COLO668 (cell line): ENCODE data around the gene RHBG.

Source experiments
- DNase-seq: peaks from one replicate; lab custom pipeline; 2025; ENCODE audit not compliant: unreplicated experiment; lab: John Stamatoyannopoulos, UW

RHBG gene

DNA sequence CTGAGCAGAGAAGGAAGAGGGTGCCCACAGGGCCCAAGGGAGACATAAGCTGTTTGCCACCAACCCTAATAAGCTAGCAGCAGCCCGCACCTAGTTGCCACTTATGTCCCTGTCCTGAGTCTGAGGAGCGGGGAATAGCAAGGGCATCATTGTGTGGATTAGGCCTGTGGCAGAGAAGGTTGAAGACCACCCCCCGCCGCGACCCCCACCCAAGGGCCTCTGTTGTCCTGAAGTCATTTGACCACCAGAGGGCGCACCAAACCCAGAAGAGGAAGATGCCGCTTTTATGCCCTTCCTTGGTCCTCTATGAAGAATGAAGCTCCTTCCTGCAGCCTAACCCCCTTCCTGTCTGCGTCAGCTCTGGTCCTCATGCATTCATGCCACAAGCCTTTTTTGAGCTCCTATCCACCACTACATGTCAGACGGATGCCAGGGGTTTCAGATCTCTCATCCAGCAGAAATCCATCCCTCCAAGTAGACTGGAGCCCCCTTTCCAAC is 16.6 kb downstream of the RHBG start:
- DNase-seq = peak; percentile 68

DNA sequence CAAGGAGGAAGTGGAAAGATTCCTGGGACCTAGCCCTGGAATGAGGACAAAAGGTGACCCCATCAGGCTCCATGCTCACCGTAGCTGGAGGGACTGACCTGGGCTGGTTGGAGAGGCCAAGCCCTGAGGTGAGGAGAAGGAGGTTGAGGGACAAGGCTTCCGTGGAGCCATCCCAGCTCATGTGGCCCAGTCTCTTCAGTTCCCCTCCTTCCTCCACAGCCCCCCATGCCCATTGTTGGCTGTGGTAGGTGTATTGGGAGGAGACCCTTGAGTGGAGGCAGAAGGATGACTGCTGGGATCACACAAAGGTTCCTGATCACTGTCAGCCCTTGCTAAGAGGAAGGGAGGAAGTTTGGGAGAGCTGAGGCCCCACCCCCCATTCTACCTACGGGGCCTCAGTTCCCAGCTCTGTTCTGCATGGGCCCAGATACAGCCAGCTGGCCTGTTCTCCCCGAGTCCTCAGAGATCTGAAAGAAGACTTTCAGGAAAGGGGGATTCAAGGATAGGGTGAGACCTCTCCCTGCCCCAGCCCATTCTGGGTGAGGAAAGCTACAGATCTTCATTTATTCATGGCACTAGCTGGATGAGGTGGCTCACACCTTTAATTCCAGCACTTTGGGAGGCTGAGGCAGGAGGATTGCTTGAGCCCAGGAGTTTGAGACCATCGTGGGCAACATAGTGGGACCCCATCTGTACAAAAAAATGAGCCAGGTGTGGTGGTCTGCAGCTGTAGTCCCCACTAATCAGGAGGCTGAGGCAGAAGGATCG is 17.3 kb downstream of the RHBG start:
- DNase-seq = no peak

DNA sequence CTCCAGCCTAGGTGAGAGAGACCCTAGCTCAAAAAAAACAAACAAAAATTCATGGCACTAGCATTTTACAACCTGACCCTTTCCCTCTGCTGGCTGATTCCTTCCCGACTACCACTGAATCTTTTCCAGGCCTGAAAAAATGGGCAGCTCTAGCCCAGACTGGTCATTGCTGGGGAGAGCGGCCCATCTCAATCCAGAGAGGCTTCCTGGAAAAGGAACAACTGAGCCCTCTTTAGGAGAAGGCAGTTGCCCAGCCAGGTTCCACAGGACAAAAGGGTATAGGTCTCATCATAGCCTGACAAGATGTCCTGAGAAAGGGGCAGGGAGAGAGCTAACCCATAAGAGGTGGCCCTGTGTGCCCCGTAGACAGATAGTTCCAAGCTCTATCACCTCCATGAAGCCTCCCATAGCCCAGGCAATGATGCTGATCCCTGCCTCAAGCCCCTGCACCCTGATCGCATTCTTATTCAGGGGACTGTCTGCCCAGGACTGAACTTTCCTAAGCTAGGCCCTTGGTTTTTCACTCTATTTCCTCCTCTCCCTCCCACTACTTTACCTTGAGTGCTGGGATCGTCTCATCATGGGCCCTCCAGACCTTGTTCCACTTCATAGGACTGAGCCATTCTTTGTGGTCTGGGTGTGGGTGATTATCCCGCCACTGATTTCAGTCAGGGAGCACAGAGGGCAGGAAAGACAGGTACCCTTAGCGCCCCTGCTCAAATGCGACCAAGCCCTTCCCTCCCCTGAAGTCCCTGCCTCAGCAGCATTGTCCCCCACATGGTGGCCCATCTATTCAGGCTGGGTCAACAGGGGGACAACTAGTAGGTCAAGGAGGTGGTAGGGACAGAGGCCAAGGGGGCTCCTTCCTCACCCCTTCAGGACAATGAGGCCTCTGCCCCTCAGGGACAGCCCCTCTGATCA is 18.2 kb downstream of the RHBG start:
- DNase-seq = no peak

DNA sequence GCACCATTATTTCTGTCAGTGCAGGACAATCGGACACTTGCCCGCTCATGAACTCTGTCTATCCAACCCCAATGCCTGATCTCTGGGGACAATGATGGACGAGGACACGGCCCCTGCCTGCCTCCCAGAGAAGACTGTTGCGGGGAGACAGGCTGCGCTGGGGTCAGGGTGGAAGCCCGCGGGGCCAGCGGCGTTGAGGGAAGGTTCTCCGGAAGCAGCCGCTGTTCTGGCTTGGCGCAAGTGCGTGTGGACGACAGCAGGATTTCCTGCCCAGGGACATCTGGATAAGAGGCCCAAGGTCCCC is 18.8 kb downstream of the RHBG start:
- DNase-seq = no peak

DNA sequence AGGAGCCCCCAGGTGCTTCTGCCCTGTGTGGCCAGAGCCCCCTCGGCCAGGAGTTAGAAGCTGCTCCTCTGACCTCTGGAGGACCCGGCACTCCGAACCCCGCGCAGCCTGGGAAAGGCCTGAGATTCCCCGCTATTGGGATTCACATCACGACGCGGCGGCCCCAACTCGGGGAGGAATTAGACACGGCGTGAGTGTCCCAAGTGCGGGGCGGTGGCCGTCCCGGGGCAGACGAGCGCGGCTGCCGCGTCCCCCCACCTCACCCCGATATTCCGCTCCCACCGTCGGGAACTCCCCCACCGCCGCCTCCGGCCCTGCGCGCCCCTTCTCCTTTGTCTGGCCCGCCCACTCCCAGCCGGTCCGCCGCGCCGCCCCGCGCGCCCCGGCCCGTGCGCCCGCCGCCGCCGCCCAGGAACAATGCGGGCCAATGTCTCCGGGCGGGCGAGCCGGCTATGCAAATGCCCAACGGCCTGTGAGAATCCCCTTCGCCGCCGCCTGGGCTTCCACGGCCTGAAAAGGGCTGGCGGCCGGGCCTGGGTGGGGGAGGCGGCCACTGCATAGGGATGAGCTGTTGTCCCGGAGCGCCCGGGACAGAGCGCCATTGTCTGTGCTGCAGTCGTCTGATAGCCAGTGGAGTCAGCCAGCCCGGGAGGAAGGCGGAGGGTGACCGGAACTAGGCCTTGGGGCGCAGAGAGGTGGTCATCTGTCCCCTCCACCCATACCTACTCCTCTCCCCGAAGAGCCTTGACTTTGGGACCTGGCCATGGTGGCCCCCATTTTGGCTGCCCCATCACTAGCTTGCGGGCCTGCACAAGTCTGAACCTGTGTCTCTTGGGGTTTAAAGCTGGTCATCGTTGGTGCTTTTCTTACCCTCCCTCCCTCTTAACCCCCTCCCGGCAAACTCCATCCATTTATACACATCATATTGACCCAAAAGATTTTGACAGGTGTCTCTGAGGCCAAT is 19.4 kb downstream of the RHBG start:
- DNase-seq = no peak

DNA sequence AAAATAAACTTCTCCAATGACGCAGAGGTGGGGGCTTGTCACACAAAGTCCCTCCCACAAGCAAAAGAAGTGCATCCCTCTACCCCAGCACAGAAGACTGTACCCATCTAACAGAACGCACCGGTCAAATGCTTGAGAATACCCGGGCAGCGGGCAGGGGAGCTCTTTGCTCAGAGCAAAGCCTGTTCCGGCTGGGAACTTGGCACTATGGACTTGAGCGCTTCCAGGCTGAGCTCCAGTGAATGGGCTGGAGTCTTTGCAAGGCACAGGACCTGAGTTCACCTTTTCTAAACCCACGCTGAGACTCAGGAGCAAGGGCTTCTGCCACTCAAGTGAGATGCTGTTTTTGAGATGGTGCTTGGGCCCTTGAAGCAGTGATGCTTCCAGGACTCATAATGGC is 20.3 kb downstream of the RHBG start:
- no peak for DNase-seq

DNA sequence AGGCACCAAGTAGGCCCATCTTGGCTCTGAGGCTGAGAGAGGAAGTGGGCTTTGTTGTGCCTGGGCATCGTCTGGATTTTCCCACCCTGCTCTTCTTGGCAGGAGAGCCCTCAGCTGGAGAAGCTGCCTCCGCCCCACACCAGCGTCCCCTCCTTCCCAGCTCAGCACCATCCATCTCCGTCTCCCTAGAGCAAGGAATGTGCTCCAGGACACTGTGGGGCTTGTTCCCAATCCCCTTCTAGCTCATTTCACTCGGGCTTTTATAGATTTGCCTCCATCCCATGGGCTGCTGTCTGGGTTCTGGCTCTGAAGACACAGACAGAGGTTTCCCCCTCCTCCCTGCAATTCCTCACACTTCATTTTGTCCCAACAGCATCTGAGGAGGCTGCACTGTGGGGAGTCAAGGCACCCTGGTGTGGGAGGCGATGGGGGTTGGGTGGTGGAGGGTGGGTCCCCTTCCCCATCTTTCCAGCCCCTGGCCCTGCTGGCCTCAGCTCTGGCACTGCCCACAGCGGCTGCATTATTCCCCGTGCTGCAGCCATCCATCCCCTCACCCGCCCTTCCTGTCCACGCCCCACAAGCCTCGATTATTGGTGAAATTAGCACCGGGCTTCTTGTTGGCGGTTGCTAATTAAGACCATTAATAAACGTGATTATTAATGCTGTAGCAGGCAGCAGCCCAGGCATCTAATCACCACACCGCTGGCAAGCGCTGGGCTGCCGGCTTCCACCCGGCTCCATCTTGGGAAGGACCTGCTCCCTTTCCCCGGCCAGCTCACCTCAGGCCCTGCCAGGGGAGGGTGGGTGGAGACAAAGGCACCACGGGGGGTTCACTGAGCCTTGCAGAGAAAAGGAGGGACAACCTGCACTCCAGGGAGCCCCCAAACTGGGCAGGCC is 21.7 kb downstream of the RHBG start:
- no peak for DNase-seq

DNA sequence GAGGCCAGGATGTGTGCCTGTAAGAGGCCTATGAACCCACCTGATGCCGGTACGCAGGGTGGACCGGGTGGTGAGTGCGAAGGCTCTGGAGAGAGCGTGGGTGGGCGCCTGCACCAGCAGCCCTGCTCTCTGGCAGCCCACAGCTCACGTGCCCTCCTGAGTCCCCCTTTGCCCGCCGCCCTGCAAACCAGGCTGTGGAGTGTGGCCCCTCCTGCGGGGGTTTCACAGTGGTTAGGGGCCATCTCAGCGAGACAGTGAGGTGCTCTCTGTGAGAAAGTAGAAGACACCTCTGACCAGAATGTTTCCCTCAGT is 22.3 kb downstream of the RHBG start:
- no peak for DNase-seq

DNA sequence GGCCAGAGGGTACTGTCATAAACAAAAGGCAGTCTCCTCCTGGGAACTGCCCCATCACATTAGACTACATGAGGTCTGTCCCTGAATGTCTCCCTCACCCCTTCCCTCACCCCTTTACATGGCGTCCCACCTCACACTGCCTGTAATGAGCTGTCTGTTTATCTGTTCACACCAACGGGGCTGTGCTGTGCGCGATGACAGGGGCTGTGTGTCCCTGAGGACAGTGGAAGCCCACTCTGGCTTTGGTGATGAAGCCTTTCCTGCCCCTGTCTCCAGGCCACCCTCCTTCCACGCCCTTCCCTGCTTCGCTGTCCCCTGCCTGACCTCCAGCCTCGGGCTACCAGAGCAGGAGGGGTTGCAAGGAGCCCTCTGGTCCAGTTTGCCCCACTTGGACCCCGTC is 22.7 kb downstream of the RHBG start:
- DNase-seq = no peak

DNA sequence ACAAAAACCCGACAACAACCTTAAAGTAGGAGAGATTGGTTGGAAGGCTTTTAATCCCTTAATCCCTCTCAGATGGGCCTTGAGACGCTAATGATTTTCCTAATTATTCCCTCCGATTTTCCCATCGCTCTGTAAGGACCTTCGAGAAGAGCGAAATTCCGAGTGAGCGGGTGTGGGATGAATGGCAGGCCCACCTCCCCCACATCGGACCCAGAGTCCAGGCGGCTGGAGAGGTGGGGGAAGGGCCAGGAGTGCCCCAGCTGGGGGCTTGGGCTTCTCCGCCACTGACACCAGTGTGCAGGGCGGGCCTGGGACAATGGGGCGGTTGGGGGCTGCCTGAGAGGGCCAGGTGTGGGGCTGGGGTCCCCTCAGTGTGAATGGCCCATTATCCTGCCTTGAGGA is 23.4 kb downstream of the RHBG start:
- DNase-seq = no peak

DNA sequence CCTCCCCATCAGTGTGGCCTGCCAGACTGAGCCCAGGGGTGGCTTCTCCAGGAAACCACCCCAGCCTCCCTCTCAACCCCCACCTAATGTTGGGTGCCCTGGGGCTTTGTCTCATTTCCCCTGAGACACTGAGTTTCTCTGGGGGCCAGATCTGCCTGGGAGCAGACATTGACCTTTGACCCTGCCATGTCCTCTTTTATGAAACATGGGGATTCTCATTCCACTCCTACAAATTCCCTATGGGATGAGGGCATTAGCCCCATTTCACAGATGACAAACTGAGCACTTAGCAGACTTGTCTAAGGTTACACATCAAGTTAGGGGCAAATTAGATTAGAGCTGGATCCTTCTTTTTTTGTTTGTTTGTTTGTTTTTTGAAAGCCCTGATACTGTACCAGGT is 24.1 kb downstream of the RHBG start:
- DNase-seq = no peak

DNA sequence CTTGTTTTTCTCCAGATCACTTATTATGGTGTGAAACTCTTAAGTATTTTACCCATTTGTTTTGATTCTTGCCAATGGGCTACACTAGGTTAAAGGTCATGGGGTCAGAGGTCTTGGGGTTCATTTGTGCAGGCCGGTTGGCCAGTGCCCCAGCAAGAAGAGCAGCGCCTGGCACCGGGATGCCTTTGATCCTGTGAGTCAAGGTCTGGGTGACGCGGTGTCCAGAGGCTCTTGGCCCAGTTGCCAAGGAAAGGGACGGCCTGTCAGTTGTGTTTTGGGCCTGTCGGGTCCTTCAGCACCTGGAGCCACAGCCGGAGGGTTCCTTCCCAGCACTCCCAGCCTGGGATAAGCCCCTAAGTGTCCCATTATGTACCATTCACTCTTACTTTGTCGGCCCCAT is 25.1 kb downstream of the RHBG start:
- DNase-seq = no peak

DNA sequence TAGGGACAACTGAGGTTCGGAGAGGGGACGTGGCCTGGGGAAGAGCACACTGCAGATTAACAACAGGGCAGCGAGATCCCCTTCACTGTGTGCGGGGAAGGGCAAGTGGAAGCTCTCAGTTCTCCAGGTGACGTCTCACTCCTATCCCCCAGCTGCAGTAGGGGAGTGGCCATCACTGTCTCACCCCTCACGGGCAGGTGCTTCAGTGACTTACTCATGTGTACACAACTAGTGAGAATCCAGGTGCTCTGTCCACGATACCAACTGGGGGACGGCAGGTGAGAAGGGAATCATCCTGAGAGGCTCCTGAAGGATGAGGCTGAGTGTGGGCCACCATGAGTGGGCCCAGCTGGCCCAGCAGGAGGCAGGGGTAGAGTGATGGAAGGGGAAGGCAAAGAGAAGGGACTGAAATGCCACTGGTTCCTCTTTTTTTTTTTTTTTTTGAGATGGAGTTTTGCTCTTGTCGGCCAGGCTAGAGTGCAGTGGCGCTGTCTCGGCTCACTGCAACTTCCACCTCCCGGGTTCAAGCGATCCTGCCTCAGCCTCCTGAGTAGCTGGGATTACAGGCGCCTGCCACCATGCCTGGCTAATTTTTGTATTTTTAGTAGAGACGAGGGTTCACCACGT is 25.9 kb downstream of the RHBG start:
- peak; percentile 95 for DNase-seq

DNA sequence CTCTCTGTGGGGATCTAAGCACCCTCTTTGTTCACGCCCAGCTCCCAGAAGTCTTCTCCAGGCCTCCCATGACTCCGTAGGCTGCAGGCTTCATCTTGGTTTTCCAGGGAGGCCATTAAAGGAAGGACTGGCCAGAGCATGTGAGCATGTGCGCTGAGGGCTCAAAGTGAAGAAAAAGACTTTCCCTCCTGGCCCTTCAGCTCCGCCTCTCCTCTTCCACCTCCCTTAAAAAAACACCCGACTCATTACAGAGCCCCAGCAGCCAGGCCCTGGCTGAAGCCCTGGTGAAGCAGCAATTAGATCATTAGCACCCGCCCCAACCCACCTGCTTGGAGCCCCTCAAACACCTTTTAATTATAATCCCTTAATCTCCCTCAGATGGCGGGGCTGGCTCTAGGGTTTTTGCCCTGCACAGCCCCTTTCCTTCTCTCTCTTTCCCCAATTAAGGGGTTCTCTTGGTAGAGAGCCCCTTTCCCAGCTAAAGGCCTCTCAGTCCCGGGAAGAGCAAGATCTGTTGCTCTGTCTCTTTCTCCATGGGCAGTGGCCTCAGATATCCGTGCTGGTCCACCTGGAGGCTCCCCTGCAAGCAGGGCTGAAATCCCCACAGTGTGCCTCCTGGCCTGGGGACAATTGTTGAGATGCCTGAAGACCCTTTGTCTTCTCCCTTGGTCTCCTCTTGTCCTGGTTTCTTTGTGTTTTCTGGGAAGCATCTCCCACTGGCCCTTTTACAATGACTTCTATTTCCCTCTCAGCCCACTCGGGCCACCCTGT is 30.5 kb downstream of the RHBG start:
- DNase-seq = no peak

DNA sequence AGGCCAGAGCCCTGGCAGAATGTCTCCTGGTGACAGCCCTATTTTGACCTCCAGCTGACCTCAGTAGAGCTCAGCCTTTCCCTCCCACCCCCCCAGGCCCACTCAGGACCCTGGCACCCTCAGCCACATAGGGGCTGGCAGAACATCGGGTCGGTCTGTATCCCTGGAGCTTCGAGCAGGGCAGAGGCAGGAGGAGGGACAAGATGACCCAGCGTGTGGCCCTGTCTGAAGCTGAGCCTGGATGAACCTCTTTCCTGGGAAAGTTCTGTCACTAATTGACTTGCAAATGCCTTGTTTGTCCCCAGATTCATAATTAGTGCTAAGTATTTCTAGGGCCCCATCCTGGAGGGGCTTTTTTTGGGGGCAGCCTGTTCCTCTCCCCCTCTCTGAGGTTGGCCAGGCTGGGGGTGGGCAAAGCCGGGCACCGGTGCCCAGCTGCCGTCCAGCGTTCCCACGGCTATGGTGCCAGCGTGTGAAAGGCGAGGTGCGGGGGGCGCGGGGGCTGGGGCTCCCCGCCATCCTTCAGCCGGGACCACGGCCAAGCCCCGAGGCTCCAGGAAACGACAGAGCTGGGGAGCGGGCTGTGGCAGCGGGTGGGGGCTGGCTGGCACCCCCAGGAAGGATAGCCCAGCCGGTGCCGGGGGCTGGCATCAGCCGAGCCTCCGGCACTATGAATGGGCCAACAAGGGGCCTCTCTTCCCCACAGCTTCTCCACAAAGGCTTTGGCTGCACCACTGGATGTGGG is 31.4 kb downstream of the RHBG start:
- no peak for DNase-seq

DNA sequence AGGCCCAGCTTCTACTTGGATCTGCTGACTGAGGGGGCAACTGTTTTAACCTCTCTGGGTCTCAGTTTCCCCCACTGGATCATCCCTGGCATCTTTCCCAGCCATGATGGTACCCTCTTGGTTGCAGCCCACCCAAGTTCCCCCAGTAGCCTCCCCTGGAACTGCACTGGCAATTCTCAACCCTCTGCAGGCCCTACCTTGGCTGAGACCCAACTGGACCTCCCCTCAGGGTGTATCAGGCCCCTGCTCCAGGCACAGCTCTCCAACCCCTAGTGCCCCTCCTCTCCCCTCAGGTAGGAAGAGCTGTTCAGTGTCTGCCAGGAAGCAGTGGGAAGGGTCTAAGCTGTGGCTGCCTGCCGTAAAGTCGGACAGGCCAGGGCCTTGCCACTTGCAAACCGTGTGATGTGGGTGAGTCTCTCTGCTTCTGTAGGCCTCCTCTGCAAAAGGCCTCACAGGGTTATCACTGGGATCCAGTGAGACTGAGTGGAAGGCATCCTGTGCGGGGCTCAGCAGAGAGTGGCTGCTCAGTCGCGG is 32.1 kb downstream of the RHBG start:
- no peak for DNase-seq

DNA sequence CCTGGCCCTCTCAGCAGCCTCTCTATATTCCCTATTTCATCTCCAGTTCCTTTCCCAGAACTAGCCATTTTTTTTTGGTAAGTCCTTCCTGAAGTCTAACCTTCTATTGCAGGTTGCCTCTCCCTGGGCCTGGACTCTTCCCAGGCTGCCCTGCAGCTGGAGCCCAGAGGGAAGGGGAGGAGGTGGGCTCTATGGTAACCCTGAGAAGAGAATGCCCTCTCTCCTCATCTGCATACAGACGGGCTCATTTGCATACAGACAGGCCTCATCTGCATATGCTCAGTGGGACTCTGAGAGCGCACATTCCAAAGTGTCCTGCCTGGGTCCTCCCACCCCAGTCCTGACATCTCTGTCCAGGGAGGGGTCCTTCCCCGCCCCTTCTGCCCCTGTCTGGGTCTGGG is 32.7 kb downstream of the RHBG start:
- DNase-seq = no peak

DNA sequence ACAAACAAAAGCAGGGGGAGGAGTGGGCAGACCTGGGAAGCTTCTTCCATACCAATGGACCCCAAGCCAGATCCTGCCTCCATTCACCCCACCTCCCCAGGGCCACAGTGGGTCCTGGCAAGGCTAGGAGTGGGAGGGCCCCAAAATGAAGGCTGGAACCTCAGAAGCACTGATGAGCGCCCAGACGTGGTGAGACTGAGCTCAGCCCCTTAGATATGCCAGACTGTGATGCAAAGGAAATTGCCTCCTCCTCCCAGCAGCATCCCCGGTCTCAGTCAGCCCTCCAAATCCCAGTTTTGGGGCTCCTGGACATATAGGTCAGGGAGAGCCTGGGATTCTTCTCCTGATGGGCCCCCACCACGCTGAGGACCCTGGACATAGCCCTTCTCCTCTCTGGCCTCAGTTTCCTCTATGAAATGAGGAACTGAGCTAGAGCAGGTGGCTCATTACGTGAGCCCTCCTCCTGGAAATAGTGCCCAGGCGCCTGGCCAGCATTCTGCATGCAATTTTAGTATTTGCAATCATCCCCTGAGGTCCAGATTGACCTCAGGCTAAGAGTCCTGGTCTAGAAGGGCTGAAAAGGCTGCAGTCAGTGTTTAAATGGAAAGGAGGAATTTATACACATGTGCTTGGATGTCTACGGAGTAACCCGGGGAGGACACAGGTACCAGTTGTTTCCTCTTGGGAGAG is 33.5 kb downstream of the RHBG start:
- no peak for DNase-seq
